T-cell (primary cell): ENCODE data around the gene ARID2. TPM values are rescaled to one million over a fixed set of nuclear protein-coding genes. Genes with fewer than 3 reads are reported as not detected.
A peak's percentile ranks its signal among the peaks of the same experiment; 100 is the strongest.

Experiments used
- ATAC-seq, 4 experiments: fragments of 200-7000 bp in 3 of 4; fragments of 150-1000 bp in 1 of 4; cut with Tn5 transposase; replicated peaks in 1 of 4; 1 replicate in 3 of 4; 2 replicates in 1 of 4; pipeline ENCODE4 v1.10.0; 2021; ENCODE audit warnings: moderate library complexity in 3 of 4, mild to moderate bottlenecking in 2 of 4, moderate number of reproducible peaks in 1 of 4
- CTCF ChIA-PET, 2 donors: fragments of 300-600 bp; sonication (Branson Sonifier 250); formaldehyde crosslinking; loops; one replicate each; lab custom pipeline; 2022; ENCODE audit warnings: antibody characterized with exemption in 2 of 2; lab: Charles Lee
- POLR2A ChIA-PET, 2 donors: fragments of 300-600 bp; sonication (Branson Sonifier 250); formaldehyde crosslinking; loops; one replicate each; lab custom pipeline; 2022; ENCODE audit warnings: antibody characterized with exemption in 2 of 2; lab: Charles Lee
- DNase-seq, 35 experiments: peaks; one replicate each; pipeline versions ENCODE4 v3.0.0 to v3.0.0-alpha.2; 2013 to 2023
- H3K27ac ChIP-seq: one replicate; pipeline ENCODE4 v1.5.1; 2013; ENCODE audit warnings: low read length
- H3K27me3 ChIP-seq, 2 experiments: replicated peaks in 1 of 2; 1 replicate in 1 of 2; 2 replicates in 1 of 2; pipeline versions ENCODE4 v1.6.1 to v1.7.0; 2013; ENCODE audit warnings: low read length in 1 of 2, mixed read lengths in 1 of 2; ENCODE audit not compliant: control insufficient read depth in 2 of 2, insufficient read depth in 2 of 2; ENCODE audit errors: extremely low read depth in 1 of 2
- H3K36me3 ChIP-seq, 2 donors: 1 replicate in 1 of 2; 2 replicates in 1 of 2; pipeline versions ENCODE4 v1.6.1 to v1.7.0; 2013; ENCODE audit warnings: low read length in 1 of 2; ENCODE audit not compliant: control insufficient read depth in 2 of 2, insufficient read depth in 1 of 2; ENCODE audit errors: extremely low read depth in 1 of 2
- H3K4me1 ChIP-seq, 2 experiments: 1 replicate in 1 of 2; 2 replicates in 1 of 2; pipeline versions ENCODE4 v1.6.1 to v1.7.0; 2013; ENCODE audit warnings: low read length in 2 of 2, mixed read lengths in 1 of 2; ENCODE audit not compliant: insufficient read depth in 2 of 2, control insufficient read depth in 1 of 2; ENCODE audit errors: extremely low read depth in 1 of 2
- H3K4me3 ChIP-seq, 2 donors: 1 replicate in 1 of 2; 2 replicates in 1 of 2; pipeline versions ENCODE4 v1.5.1 to v1.7.0; 2013; ENCODE audit warnings: mild to moderate bottlenecking in 2 of 2, low read length in 1 of 2, moderate library complexity in 1 of 2; ENCODE audit not compliant: control insufficient read depth in 1 of 2; ENCODE audit errors: extremely low read depth in 1 of 2
- H3K9me3 ChIP-seq: 2 replicates; pipeline ENCODE4 v1.7.0; 2013
- H3K27ac Mint-ChIP-seq, 2 donors: one replicate each; pipeline ENCODE4 v1.8.0; 2020 to 2021; ENCODE audit warnings: mild to moderate bottlenecking in 2 of 2, mixed read lengths in 2 of 2
- H3K27me3 Mint-ChIP-seq, 2 donors: one replicate each; pipeline ENCODE4 v1.8.0; 2021 to 2022; ENCODE audit warnings: mixed read lengths in 2 of 2
- H3K36me3 Mint-ChIP-seq: one replicate; pipeline ENCODE4 v1.8.0; 2021; ENCODE audit warnings: mixed read lengths
- H3K4me1 Mint-ChIP-seq, 3 donors: one replicate each; pipeline ENCODE4 v1.8.0; 2020 to 2022; ENCODE audit warnings: mixed read lengths in 3 of 3, mild to moderate bottlenecking in 1 of 3
- H3K4me3 Mint-ChIP-seq, 3 donors: one replicate each; pipeline ENCODE4 v1.8.0; 2020 to 2022; ENCODE audit warnings: mild to moderate bottlenecking in 3 of 3, mixed read lengths in 3 of 3, moderate library complexity in 3 of 3
- H3K9me3 Mint-ChIP-seq, 3 donors: one replicate each; pipeline ENCODE4 v1.8.0; 2020 to 2022; ENCODE audit warnings: mixed read lengths in 3 of 3
- WGBS: methylation state at CpG from one replicate; pipeline ENCODE4 v1.1.5; 2013; ENCODE audit warnings: missing lambda C conversion rate; ENCODE audit not compliant: insufficient coverage; 5-methylcytosine and 5-hydroxymethylcytosine counted together
- total RNA-seq, 35 experiments: library from RNA in 6 of 35; stranded (reverse) in 6 of 35; fragments of 120-200 nt in 1 of 35; gene quantifications; one replicate each; pipeline versions ENCODE4 v1.2.1 to v1.2.4 and lab custom pipeline; 2013 to 2026

Gene ARID2
- total RNA-seq (10 to 100 TPM; 40.2 to 67.6 (median 43.7) TPM), total RNA-seq (lab: John Stamatoyannopoulos, UW) (57.7 to 144 (median 93.5) reads per million in 29 experiments)
- total RNA-seq (2013): 44.3 TPM

DNA sequence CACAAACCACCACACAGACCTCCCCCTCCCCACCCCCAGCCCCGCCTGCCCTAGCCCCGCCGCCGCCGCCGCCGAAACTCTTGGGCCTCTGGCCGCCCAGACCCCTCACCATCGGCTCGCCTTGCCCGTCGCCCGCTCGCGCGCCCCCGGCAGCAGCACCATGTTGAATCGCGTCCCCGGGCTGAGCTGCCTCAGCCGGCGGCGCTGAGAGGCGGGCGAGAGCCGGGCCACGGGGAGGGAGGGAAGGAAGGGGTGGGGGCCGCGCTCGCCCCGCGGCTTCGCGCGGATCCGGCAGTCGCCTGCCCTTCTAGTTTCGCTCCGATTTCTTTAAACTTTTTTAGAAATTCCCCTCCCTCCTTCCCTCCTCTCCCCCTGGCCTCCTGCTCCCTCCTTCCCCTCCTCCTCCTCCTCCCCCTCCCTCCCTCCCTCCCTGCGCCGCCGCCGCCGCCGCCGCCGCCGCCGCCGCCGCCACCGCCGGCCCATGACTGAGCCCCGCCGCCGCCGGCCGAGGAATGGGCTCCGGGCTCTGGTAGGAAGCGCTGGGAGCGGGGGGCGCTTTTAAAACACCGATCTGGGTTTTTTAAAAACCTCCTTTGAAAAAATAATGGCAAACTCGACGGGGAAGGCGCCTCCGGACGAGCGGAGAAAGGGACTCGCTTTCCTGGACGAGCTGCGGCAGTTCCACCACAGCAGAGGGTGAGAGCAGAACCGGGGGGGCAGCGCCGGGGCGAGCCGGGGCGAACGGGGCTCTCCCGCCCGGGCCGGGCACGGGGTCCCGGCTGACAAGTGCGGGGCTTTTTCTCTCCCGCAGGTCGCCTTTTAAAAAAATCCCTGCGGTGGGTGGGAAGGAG is at the start of gene ARID2:
ARID2 (plus strand) TSS at position 474 of the 851 bp plus-strand sequence; CDS start at position 605, 131 bp downstream.
- Histone ChIP-seq H3K27me3 (no peaks in the 10 kb centered on the region), H3K27ac (peak within 1 kb of the TSS; percentile 99), H3K4me1 (peaks cover 7 to 38% of the 10 kb centered on the region in 2 experiments), H3K9me3 (no peaks in the 10 kb centered on the region), H3K36me3 (no peaks in the 10 kb centered on the region), H3K4me3 (peak within 1 kb of the TSS; percentile 90 to 99)
- Mint-ChIP-seq H3K27me3 (no peaks in the 10 kb centered on the region), H3K4me3 (peak within 1 kb of the TSS; percentile 85 to 100 (median 95)), H3K36me3 (no peaks in the 10 kb centered on the region), H3K27ac (peak within 1 kb of the TSS; percentile 99), H3K9me3 (no peaks in the 10 kb centered on the region), H3K4me1 (peaks cover 33 to 43% (median 35%) of the 10 kb centered on the region in 3 donors)
- peak; percentile 40 to 49 (median 46) for ATAC-seq
- peak; percentile 37 to 82 (median 60) for DNase-seq
- POLR2A ChIA-PET: interaction anchor here (0.7 to 1.0 kb wide), 3 partner anchors 27 to 75 kb away, joined by 3 to 6 read pairs (median 3); no protein-coding TSS in a partner anchor
- 0% methylated on average over 50 of the region's 88 CpGs for WGBS
- CTCF ChIA-PET: interaction anchor here (0.5 to 10.0 kb wide), 5 partner anchors 12 to 305 kb away, joined by 3 to 109 read pairs (median 5); no protein-coding TSS in a partner anchor

GRCh38 chr12:45680362-45680761 is 49.1 kb upstream of the ARID2 start:
- Mint-ChIP-seq H3K27me3 (peaks cover 2 to 4% of the 10 kb centered on the region in 2 donors), H3K4me3 (no peak overlapping the region), H3K27ac (no peak overlapping the region), H3K4me1 (peaks cover 0 to 5% (median 0%) of the 10 kb centered on the region in 3 donors), H3K36me3 (no peaks in the 10 kb centered on the region), H3K9me3 (no peaks in the 10 kb centered on the region)
- Histone ChIP-seq H3K27me3 (peaks cover 0 to 2% of the 10 kb centered on the region in 2 experiments), H3K27ac (no peak overlapping the region), H3K36me3 (no peaks in the 10 kb centered on the region), H3K4me1 (no peaks in the 10 kb centered on the region), H3K4me3 (no peak overlapping the region), H3K9me3 (no peaks in the 10 kb centered on the region)
- ChIA-PET CTCF (interaction anchor here in 1 of 2 donors (0.7 kb wide), 1 partner anchor 137 kb away, joined by 4 read pairs; no protein-coding TSS in a partner anchor), POLR2A (interaction anchor here (0.6 to 0.7 kb wide), 2 partner anchors 18 to 79 kb away, joined by 3 to 4 read pairs; no protein-coding TSS in a partner anchor)
- no peak for ATAC-seq
- no peak for DNase-seq

DNA sequence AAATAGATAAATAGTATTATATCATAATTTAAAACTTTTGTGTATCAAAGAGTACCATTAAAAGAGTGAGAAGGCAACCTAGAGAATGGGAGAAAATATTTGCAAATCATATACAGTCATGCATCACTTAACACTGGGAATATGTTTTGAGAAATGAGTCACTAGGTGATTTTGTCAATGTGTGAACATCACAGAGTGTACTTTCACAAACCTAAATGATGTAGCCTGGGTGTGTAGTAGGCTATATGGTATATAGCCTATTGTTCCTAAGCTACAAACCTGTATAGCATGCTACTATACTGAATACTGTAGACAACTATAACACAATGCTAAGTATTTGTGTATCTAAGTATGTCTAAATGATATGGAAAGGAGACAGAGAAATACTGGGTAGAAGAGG is 48.0 kb upstream of the ARID2 start:
- no peaks in the 10 kb centered on the region for H3K36me3 Mint-ChIP-seq
- POLR2A ChIA-PET: no interaction called here
- Histone ChIP-seq H3K27ac (no peak overlapping the region), H3K9me3 (no peaks in the 10 kb centered on the region), H3K27me3 (peaks cover 0 to 2% of the 10 kb centered on the region in 2 experiments), H3K4me3 (no peak overlapping the region), H3K36me3 (no peaks in the 10 kb centered on the region), H3K4me1 (no peaks in the 10 kb centered on the region)
- peaks cover 0 to 5% (median 0%) of the 10 kb centered on the region in 3 donors for H3K4me1 Mint-ChIP-seq
- peaks cover 2 to 4% of the 10 kb centered on the region in 2 donors for H3K27me3 Mint-ChIP-seq
- H3K9me3 Mint-ChIP-seq: no peaks in the 10 kb centered on the region
- no peak overlapping the region for H3K27ac Mint-ChIP-seq
- CTCF ChIA-PET: no interaction called here
- ATAC-seq: no peak
- H3K4me3 Mint-ChIP-seq: no peak overlapping the region
- DNase-seq: no peak

GRCh38 chr12:45685680-45686079 is 43.8 kb upstream of the ARID2 start:
- Histone ChIP-seq H3K36me3 (no peaks in the 10 kb centered on the region), H3K4me1 (no peaks in the 10 kb centered on the region), H3K9me3 (no peaks in the 10 kb centered on the region), H3K4me3 (no peak overlapping the region), H3K27ac (no peak overlapping the region), H3K27me3 (no peaks in the 10 kb centered on the region)
- Mint-ChIP-seq H3K4me1 (peaks cover 0 to 5% (median 0%) of the 10 kb centered on the region in 3 donors), H3K27ac (no peak overlapping the region), H3K36me3 (no peaks in the 10 kb centered on the region), H3K4me3 (no peak overlapping the region), H3K27me3 (peaks cover 2 to 4% of the 10 kb centered on the region in 2 donors), H3K9me3 (no peaks in the 10 kb centered on the region)
- whole genome bisulfite sequencing: no CpG with 5 or more reads among the region's 1 CpG
- POLR2A ChIA-PET: no interaction called here
- ATAC-seq (no peak), DNase-seq (no peak)
- CTCF ChIA-PET: no interaction called here

DNA sequence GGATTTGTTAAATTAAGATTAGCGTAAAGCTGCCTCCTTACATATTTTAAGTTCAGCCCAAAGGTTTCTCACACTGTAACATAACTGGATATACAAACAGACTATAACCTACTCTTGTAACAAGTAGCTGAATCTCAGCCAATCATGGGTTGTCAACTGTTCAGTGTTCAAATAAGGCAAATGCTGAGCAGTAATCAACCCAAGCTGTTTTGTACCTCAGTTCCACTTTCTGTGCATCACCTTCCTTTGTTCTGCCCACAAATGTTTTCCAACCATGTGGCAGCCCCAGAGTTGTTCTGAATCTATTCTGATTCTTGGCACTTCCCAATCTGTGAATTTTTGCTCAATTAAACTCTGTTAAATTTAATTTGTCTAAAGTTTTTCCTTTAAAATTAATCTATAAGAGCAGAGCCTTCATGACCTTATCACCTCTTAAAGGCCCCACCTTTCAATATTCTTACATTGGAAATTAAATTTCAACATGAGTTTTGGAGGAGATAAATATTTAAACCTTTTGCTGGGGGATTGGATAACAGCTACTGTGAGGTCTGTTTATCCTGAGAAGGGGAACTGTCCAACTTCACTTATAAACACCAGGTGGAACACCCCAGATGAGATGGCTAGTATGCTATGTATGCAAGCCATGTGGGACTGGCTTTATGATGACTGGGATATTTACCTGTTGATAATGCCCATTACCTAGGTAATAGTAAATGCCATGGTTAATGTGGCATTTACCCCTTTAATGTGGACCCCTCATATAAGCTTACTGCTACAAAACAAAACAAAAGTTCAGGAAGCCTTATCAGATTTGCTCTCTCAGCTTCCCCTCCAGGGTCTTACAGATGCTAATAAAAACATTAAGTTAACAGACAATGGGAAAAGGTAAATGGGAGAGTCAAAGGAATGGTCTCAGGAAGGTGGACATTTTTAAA is 42.2 kb upstream of the ARID2 start:
- H3K9me3 ChIP-seq: no peaks in the 10 kb centered on the region
- ChIA-PET POLR2A (no interaction called here), CTCF (no interaction called here)
- no peak overlapping the region for H3K4me3 ChIP-seq
- Mint-ChIP-seq H3K4me3 (no peak overlapping the region), H3K27me3 (no peaks in the 10 kb centered on the region), H3K4me1 (no peaks in the 10 kb centered on the region), H3K27ac (no peak overlapping the region), H3K9me3 (no peaks in the 10 kb centered on the region), H3K36me3 (no peaks in the 10 kb centered on the region)
- WGBS: no CpG with 5 or more reads among the region's 1 CpG
- no peaks in the 10 kb centered on the region for H3K36me3 ChIP-seq
- no peaks in the 10 kb centered on the region for H3K4me1 ChIP-seq
- H3K27ac ChIP-seq: no peak overlapping the region
- no peak for ATAC-seq
- no peaks in the 10 kb centered on the region for H3K27me3 ChIP-seq
- no peak for DNase-seq

GRCh38 chr12:45688183-45688582 is 41.3 kb upstream of the ARID2 start:
- POLR2A ChIA-PET: no interaction called here
- no peaks in the 10 kb centered on the region for H3K4me1 Mint-ChIP-seq
- CTCF ChIA-PET: no interaction called here

More at GRCh38 chr12:45688183-45688582, 41.3 kb upstream of the ARID2 start:
- Mint-ChIP-seq H3K27ac (no peak overlapping the region), H3K36me3 (no peaks in the 10 kb centered on the region), H3K27me3 (no peaks in the 10 kb centered on the region), H3K4me3 (no peak overlapping the region), H3K9me3 (no peaks in the 10 kb centered on the region)
- ATAC-seq: no peak
- Histone ChIP-seq H3K27ac (no peak overlapping the region), H3K9me3 (no peaks in the 10 kb centered on the region), H3K4me1 (no peaks in the 10 kb centered on the region), H3K36me3 (no peaks in the 10 kb centered on the region), H3K27me3 (no peaks in the 10 kb centered on the region), H3K4me3 (no peak overlapping the region)
- no peak for DNase-seq
